Stomach (tissue), 19 donors: ENCODE measurements around the gene CRYAA. TPM values are rescaled to one million over a fixed set of nuclear protein-coding genes. Genes with fewer than 3 reads are reported as not detected.
"Not testable (repeated sequence)": the region's sequence is repeated elsewhere in the genome, so short reads cannot be mapped to it uniquely, and the experiment has no call there.

Experiments
- DNase-seq, 2 donors: peaks; one replicate each; pipeline versions ENCODE4 v3.0.0 to v3.0.0-alpha.2; 2013 to 2019
- H3K27ac ChIP-seq, 5 donors: fragments of 200-600 bp in 4 of 5; sonication (generic) in 4 of 5; one replicate each; pipeline ENCODE4 v1.5.1; 2013 to 2019; ENCODE audit warnings: mild to moderate bottlenecking in 1 of 5, moderate library complexity in 1 of 5
- H3K27me3 ChIP-seq, 3 donors: fragments of 200-600 bp; sonication (generic); one replicate each; pipeline ENCODE4 v1.5.1; 2017 to 2019; ENCODE audit warnings: mixed run types in 1 of 3
- H3K36me3 ChIP-seq, 4 donors: fragments of 200-600 bp; sonication (generic); 1 replicate in 3 of 4; 2 replicates in 1 of 4; pipeline ENCODE4 v1.5.1; 2016 to 2019
- H3K4me1 ChIP-seq, 4 donors: fragments of 200-600 bp; sonication (generic); one replicate each; pipeline ENCODE4 v1.5.1; 2016 to 2019
- H3K4me3 ChIP-seq, 4 donors: fragments of 200-600 bp; sonication (generic) in 3 of 4; one replicate each; pipeline ENCODE4 v1.5.1; 2016 to 2019; ENCODE audit warnings: mild to moderate bottlenecking in 1 of 4
- H3K9me3 ChIP-seq, 4 donors: fragments of 200-600 bp; sonication (generic); one replicate each; pipeline ENCODE4 v1.5.1; 2016 to 2019
- WGBS, 5 donors: extraction: QIAGEN DNeasy Blood & Tissue Kit in 3 of 5; methylation state at CpG; one replicate each; pipeline versions ENCODE4 v1.1.5 to v1.1.7; 2013 to 2018; 5-methylcytosine and 5-hydroxymethylcytosine counted together
- intact Hi-C: fragments of 100-400 bp; cut with DNase I; formaldehyde crosslinking; loops from one replicate; pipeline ENCODE4 v1.15.1; 2023; ENCODE audit warnings: low total_unique reads
- long read RNA-seq, 10 donors: transcript quantifications; one replicate each; lab custom pipeline, GENCODE V29; 2026
- polyA plus RNA-seq, 3 donors: library from polyadenylated mRNA; stranded (reverse); fragments of 200-250 nt; gene quantifications; one replicate each; pipeline ENCODE4 v1.2.3, GENCODE V29; 2013
- total RNA-seq, 5 donors: library from RNA; depleted of rRNA; stranded (reverse); fragments of >200 nt; gene quantifications; one replicate each; pipeline versions ENCODE4 v1.1.0 to v1.2.3, GENCODE V29; 2014 to 2016
- donor health status: healthy with polysubstance abuse.
- donor health status: Bipolar disorder and iron deficiency.
- donor health status: healthy.

CRYAA gene, protein sequence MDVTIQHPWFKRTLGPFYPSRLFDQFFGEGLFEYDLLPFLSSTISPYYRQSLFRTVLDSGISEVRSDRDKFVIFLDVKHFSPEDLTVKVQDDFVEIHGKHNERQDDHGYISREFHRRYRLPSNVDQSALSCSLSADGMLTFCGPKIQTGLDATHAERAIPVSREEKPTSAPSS
- total RNA-seq (not detected), polyA plus RNA-seq (not detected)
- long read RNA-seq, donor 1: 0 reads
- long read RNA-seq, donor 2: 0 reads
- long read RNA-seq, donor 3: 0 reads
- long read RNA-seq, donor 4: 0 reads
- long read RNA-seq, donor 5: 0 reads
- long read RNA-seq, donor 6: 0 reads
- long read RNA-seq, donor 7: 0 reads
- long read RNA-seq, donor 8: 0 reads
- long read RNA-seq, donor 9: 0 reads
- long read RNA-seq, donor 10: 0 reads

DNA sequence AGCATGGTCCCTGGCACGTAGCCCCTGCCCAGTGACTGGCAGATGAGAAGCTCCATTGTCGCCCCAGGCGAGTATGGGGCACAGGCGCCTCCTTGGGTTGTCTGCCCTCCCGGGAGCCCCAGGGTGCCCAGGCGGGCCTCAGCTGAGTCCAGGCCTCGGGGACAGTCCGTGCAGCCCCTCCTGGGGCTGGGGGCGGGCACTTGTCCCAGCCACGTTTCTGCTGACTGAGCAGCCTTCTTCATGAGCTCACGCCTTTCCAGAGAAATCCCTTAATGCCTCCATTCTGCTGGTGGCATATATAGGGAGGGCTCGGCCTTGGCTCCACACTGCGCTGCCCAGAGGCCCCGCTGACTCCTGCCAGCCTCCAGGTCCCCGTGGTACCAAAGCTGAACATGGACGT, at the start of gene CRYAA:
CRYAA (plus strand) TSS at position 301 of the 400 bp plus-strand sequence; CDS start at position 393, 92 bp downstream.
- 83 to 90% methylated on average over 2 of the region's 16 CpGs; no CpG with 5 or more reads in 3 of the 5 donors for WGBS, 5 donors
- H3K27me3 ChIP-seq, H3K36me3 ChIP-seq, H3K4me1 ChIP-seq, H3K9me3 ChIP-seq, H3K27ac ChIP-seq, intact Hi-C loops, H3K4me3 ChIP-seq, DNase-seq: not testable (repeated sequence)

DNA sequence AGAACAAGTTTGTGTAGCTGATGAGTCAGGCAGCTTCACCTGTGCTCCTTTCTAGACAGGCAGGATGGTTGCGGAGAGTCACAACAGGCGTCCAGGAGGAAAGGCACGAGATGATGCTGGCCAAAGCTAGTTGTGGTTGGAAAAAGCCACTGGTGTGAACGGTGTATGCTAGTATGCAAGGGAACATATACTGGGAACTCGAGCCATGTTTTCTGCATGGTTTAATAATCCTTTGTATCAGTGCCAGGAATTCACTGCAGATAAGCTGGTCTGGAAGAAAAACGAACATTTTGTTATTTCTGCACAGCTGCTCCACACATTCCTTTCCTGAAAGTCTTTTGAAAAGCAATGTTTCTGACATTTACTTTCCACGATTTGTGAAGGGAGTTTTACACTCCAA, 38.7 kb upstream of the CRYAA start:
- intact Hi-C loops, DNase-seq, H3K4me3 ChIP-seq, H3K27me3 ChIP-seq, H3K4me1 ChIP-seq, H3K27ac ChIP-seq, H3K36me3 ChIP-seq, H3K9me3 ChIP-seq: not testable (repeated sequence)
- WGBS, 5 donors: no CpG with 5 or more reads among the region's 7 CpGs

- H3K27me3 ChIP-seq, H3K4me3 ChIP-seq, H3K9me3 ChIP-seq, DNase-seq, intact Hi-C loops, H3K36me3 ChIP-seq, H3K4me1 ChIP-seq, H3K27ac ChIP-seq: not testable (repeated sequence)
- no CpG with 5 or more reads among the region's 10 CpGs for WGBS, 5 donors
These were observed 34.3 kb upstream of the CRYAA start for GRCh38 chr21:43134520-43134919.

DNA sequence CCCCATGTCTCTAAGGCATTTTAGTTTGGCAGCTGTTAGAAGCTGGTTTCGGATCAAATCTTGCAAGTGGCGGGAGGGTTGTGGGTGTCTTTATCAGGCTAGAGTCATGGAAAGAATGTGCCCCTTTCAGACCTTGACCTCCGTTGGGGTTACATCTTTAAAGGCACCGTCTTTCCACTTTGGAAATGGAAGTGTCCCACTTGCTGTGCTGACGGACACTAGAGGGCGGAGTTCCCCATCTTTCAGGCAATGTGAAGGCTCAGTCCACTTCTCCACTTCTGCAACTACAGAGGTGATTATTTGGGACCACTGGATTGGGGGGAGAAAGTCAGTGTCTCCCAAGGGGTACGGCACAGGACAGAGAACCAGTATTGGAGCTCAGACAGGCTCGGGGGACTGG, 29.9 kb upstream of the CRYAA start:
- H3K4me1 ChIP-seq, H3K9me3 ChIP-seq, intact Hi-C loops, H3K27me3 ChIP-seq, DNase-seq, H3K27ac ChIP-seq, H3K36me3 ChIP-seq, H3K4me3 ChIP-seq: not testable (repeated sequence)
- 0 to 10% (median 0%) methylated on average over 2 to 4 of the region's 8 CpGs; no CpG with 5 or more reads in 2 of the 5 donors for WGBS, 5 donors

- H3K27me3 ChIP-seq, H3K27ac ChIP-seq, intact Hi-C loops, H3K4me1 ChIP-seq, DNase-seq, H3K9me3 ChIP-seq, H3K4me3 ChIP-seq, H3K36me3 ChIP-seq: not testable (repeated sequence)
- WGBS, 5 donors: 20% methylated on average over 6 of the region's 17 CpGs; no CpG with 5 or more reads in 4 of the 5 donors
These were observed 27.4 kb upstream of the CRYAA start for GRCh38 chr21:43141407-43141806.

GRCh38 chr21:43146637-43147036, 22.2 kb upstream of the CRYAA start:
- H3K36me3 ChIP-seq, H3K4me1 ChIP-seq, H3K27me3 ChIP-seq, intact Hi-C loops, H3K27ac ChIP-seq, H3K4me3 ChIP-seq, H3K9me3 ChIP-seq, DNase-seq: not testable (repeated sequence)
- no CpG with 5 or more reads among the region's 12 CpGs for WGBS, 5 donors

DNA sequence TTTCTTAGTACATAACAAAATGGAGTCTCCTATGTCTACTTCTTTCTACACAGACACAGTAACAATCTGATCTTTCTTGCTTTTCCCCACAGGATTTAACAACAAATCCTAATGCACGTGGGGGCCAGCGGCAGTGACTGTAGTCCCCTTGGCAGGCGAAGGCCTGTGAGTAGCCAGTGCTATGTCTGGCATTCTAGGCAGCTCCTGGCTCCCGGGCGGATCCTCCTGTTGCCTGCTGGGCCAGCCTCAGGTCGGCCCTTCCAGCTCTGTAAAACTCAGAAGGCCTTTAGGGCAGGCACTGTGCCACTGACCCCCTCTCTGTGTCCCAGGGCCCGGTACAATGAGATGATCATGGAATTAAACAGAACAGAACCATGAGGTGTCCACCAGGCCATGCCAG, 20.8 kb upstream of the CRYAA start:
- H3K4me1 ChIP-seq, H3K27ac ChIP-seq, DNase-seq, H3K4me3 ChIP-seq, H3K27me3 ChIP-seq, H3K36me3 ChIP-seq, H3K9me3 ChIP-seq, intact Hi-C loops: not testable (repeated sequence)
- WGBS, 5 donors: no CpG with 5 or more reads among the region's 7 CpGs

GRCh38 chr21:43149344-43149743, 19.5 kb upstream of the CRYAA start:
- intact Hi-C loops, DNase-seq, H3K4me1 ChIP-seq, H3K4me3 ChIP-seq, H3K27ac ChIP-seq, H3K27me3 ChIP-seq, H3K9me3 ChIP-seq, H3K36me3 ChIP-seq: not testable (repeated sequence)
- no CpG with 5 or more reads among the region's 11 CpGs for WGBS, 5 donors

- DNase-seq, H3K27me3 ChIP-seq, intact Hi-C loops, H3K4me3 ChIP-seq, H3K27ac ChIP-seq, H3K9me3 ChIP-seq, H3K36me3 ChIP-seq, H3K4me1 ChIP-seq: not testable (repeated sequence)
- no CpG with 5 or more reads among the region's 33 CpGs for WGBS, 5 donors
These were observed 15.2 kb upstream of the CRYAA start for GRCh38 chr21:43153601-43154000.

GRCh38 chr21:43159279-43160175, 9.3 kb upstream of the CRYAA start:
- H3K27me3 ChIP-seq, H3K27ac ChIP-seq, H3K4me3 ChIP-seq, H3K9me3 ChIP-seq, intact Hi-C loops, H3K4me1 ChIP-seq, DNase-seq, H3K36me3 ChIP-seq: not testable (repeated sequence)
- WGBS, 5 donors: 82 to 90% (median 83%) methylated on average over 1 to 2 of the region's 31 CpGs; no CpG with 5 or more reads in 2 of the 5 donors

DNA sequence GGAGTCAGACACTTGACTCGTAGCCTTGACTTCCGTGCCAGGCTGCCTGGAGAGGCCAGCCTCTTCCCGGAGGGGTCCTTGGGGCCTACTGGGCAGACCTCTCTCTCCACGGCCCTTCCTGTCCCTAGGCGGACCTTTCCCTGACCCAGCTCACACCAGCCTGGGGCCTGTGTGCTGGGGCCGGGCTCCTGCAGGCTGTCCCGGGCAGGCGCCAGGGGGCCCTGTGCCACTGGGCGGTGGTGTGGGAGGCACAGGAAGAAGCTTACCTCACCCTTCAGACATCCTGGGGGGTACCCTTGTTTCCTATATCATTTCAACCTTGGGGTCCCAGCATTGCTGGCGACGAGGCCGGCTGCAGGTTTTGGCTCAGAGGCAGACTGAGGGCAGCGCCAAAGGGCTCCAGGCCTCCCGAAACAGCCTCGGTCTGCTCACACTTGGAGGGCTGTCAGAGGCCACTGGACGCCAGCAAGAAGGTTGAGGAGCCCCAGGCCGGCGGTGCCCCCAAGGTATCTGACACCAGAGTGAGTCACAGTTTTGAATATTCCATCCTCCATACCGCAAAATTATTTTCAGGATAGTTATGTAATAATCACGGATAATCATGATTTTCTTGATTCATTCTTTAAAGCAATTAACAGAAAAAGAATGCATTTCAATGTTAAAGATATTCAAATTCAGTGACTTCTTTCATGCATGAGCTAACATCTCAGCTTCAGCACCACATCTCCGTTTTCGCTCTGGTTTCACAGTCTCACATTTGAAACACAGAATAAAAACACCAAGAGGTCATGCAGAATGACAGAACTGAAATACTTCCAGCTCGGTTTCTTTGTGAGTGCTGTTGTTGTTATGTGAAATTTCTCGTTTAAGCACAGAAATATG, 6.7 kb upstream of the CRYAA start:
- H3K36me3 ChIP-seq, H3K4me1 ChIP-seq, H3K27me3 ChIP-seq, H3K4me3 ChIP-seq, DNase-seq, intact Hi-C loops, H3K27ac ChIP-seq, H3K9me3 ChIP-seq: not testable (repeated sequence)
- no CpG with 5 or more reads among the region's 24 CpGs for WGBS, 5 donors
